Hepatocyte (in vitro differentiated cells): ENCODE data around the gene NR1I2. TPM values are rescaled to one million over a fixed set of nuclear protein-coding genes. Genes with fewer than 3 reads are reported as not detected.

ENCODE experiments used
- DNase-seq: peaks from one replicate; pipeline ENCODE4 v3.0.0-alpha.2; 2016; ENCODE audit warnings: low spot score
- H2AFZ ChIP-seq: fragments of 200-600 bp; sonication (generic); 2 replicates; pipeline ENCODE4 v1.6.0; 2016; ENCODE audit warnings: antibody characterized with exemption, mild to moderate bottlenecking
- H3K27ac ChIP-seq: fragments of 200-600 bp; sonication (generic); 2 replicates; pipeline ENCODE4 v1.5.1; 2016; ENCODE audit warnings: mild to moderate bottlenecking
- H3K27me3 ChIP-seq: fragments of 200-600 bp; sonication (generic); 2 replicates; pipeline ENCODE4 v1.6.1; 2016
- H3K36me3 ChIP-seq: fragments of 200-600 bp; sonication (generic); replicated peaks from 2 replicates; pipeline ENCODE4 v1.5.1; 2016; ENCODE audit warnings: low read depth; ENCODE audit not compliant: insufficient read depth
- H3K4me1 ChIP-seq: fragments of 200-600 bp; sonication (generic); 2 replicates; pipeline ENCODE4 v1.5.1; 2016; ENCODE audit warnings: mild to moderate bottlenecking, moderate library complexity; ENCODE audit not compliant: insufficient read depth
- H3K4me2 ChIP-seq: fragments of 200-600 bp; sonication (generic); 2 replicates; pipeline ENCODE4 v1.6.0; 2016
- H3K4me3 ChIP-seq: fragments of 200-600 bp; sonication (generic); 2 replicates; pipeline ENCODE4 v1.5.1; 2016; ENCODE audit warnings: mild to moderate bottlenecking
- H3K79me2 ChIP-seq: fragments of 200-600 bp; sonication (generic); 2 replicates; pipeline ENCODE4 v1.6.0; 2017; ENCODE audit warnings: mild to moderate bottlenecking
- H3K9me2 ChIP-seq: fragments of 200-600 bp; sonication (generic); replicated peaks from 2 replicates; pipeline ENCODE4 v1.6.0; 2017; ENCODE audit warnings: mild to moderate bottlenecking; ENCODE audit not compliant: insufficient read depth
- H3K9me3 ChIP-seq: fragments of 200-600 bp; sonication (generic); 2 replicates; pipeline ENCODE4 v1.5.1; 2016; ENCODE audit warnings: low read depth, mild to moderate bottlenecking
- H4K20me1 ChIP-seq: fragments of 200-600 bp; sonication (generic); 2 replicates; pipeline ENCODE4 v1.6.0; 2016; ENCODE audit warnings: mild to moderate bottlenecking; ENCODE audit not compliant: insufficient read depth, poor library complexity, severe bottlenecking
- EZH2 ChIP-seq: fragments of 200-600 bp; sonication (generic); IDR thresholded peaks from 2 replicates; pipeline ENCODE4 v1.6.1; 2016; ENCODE audit warnings: antibody characterized with exemption, mild to moderate bottlenecking, borderline replicate concordance
- EZH2phosphoT487 ChIP-seq: fragments of 200-600 bp; sonication (generic); IDR thresholded peaks from one replicate; pipeline ENCODE4 v1.6.1; 2018; ENCODE audit warnings: antibody characterized with exemption, mild to moderate bottlenecking, low read depth, moderate library complexity; ENCODE audit not compliant: unreplicated experiment, severe bottlenecking
- WGBS: methylation state at CpG from one replicate; pipeline ENCODE4 v1.1.6; 2016; ENCODE audit warnings: low lambda C conversion rate; ENCODE audit errors: missing lambda C conversion rate; 5-methylcytosine and 5-hydroxymethylcytosine counted together
- polyA plus RNA-seq: library from polyadenylated mRNA; unstranded; fragments of >200 nt; fragmentation: Nextera tagmentation; extraction: Ambion mirVana; gene quantifications from 2 replicates; pipeline ENCODE4 v1.2.1, GENCODE V29; 2016
- total RNA-seq: library from RNA; depleted of rRNA; stranded (reverse); fragments of >200 nt; gene quantifications from 2 replicates; pipeline ENCODE4 v1.2.3, GENCODE V29; 2014
- TF ChIP-seq, protein P1 (sequence below): fragments of 200-600 bp; sonication (generic); IDR thresholded peaks from 2 replicates; pipeline ENCODE4 v1.5.1; 2016; ENCODE audit warnings: antibody characterized with exemption, mild to moderate bottlenecking; ENCODE audit not compliant: poor library complexity

Gene NR1I2
- total and polyA plus RNA-seq, 2 experiments from 2014 or later = 5.0 to 7.0 TPM

DNA sequence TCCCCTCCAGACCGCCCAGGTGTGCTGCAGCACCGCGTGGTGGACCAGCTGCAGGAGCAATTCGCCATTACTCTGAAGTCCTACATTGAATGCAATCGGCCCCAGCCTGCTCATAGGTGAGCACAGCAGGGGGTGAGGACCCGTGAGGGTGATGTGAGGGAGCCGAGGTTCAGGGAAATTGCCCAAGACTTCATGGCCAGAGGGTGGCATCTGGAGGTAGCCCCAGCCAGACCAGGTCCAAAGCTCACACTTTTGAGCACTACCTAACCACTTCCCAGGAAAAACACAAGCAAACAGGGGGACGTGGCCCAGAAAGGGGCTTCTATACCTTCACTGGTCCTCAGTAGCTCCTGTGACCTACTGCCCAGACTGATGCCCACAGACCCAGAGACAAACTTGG is 33.8 kb downstream of the NR1I2 start:
- TF ChIP-seq, protein P1, sequence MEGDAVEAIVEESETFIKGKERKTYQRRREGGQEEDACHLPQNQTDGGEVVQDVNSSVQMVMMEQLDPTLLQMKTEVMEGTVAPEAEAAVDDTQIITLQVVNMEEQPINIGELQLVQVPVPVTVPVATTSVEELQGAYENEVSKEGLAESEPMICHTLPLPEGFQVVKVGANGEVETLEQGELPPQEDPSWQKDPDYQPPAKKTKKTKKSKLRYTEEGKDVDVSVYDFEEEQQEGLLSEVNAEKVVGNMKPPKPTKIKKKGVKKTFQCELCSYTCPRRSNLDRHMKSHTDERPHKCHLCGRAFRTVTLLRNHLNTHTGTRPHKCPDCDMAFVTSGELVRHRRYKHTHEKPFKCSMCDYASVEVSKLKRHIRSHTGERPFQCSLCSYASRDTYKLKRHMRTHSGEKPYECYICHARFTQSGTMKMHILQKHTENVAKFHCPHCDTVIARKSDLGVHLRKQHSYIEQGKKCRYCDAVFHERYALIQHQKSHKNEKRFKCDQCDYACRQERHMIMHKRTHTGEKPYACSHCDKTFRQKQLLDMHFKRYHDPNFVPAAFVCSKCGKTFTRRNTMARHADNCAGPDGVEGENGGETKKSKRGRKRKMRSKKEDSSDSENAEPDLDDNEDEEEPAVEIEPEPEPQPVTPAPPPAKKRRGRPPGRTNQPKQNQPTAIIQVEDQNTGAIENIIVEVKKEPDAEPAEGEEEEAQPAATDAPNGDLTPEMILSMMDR = no peak
- TF ChIP-seq EZH2phosphoT487 (no peak), EZH2 (no peak)
- H3K4me2 ChIP-seq = no peak overlapping the region
- no peaks in the 10 kb centered on the region for H3K9me2 ChIP-seq
- H3K36me3 ChIP-seq = no peaks in the 10 kb centered on the region
- H3K9me3 ChIP-seq = no peaks in the 10 kb centered on the region
- no peaks in the 10 kb centered on the region for H4K20me1 ChIP-seq
- 95% methylated on average over 8 of the region's 8 CpGs for WGBS
- H3K79me2 ChIP-seq = no peaks in the 10 kb centered on the region
- no peak for DNase-seq
- H3K27me3 ChIP-seq = no peaks in the 10 kb centered on the region
- no peaks in the 10 kb centered on the region for H3K4me1 ChIP-seq
- no peak overlapping the region for H2AFZ ChIP-seq
- no peak overlapping the region for H3K27ac ChIP-seq
- H3K4me3 ChIP-seq = no peak overlapping the region

DNA sequence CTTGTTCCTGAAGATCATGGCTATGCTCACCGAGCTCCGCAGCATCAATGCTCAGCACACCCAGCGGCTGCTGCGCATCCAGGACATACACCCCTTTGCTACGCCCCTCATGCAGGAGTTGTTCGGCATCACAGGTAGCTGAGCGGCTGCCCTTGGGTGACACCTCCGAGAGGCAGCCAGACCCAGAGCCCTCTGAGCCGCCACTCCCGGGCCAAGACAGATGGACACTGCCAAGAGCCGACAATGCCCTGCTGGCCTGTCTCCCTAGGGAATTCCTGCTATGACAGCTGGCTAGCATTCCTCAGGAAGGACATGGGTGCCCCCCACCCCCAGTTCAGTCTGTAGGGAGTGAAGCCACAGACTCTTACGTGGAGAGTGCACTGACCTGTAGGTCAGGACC is 35.2 kb downstream of the NR1I2 start:
- no peak for DNase-seq
- WGBS = 93% methylated on average over 12 of the region's 12 CpGs
- TF ChIP-seq EZH2phosphoT487 (no peak), EZH2 (no peak)
- TF ChIP-seq, protein P1 = no peak
- Histone ChIP-seq H3K4me2 (no peak overlapping the region), H3K9me2 (no peaks in the 10 kb centered on the region), H3K27me3 (no peaks in the 10 kb centered on the region), H3K4me1 (no peaks in the 10 kb centered on the region), H3K36me3 (no peaks in the 10 kb centered on the region), H3K27ac (no peak overlapping the region), H4K20me1 (no peaks in the 10 kb centered on the region), H3K9me3 (no peaks in the 10 kb centered on the region), H2AFZ (no peak overlapping the region), H3K4me3 (no peak overlapping the region), H3K79me2 (no peaks in the 10 kb centered on the region)

DNA sequence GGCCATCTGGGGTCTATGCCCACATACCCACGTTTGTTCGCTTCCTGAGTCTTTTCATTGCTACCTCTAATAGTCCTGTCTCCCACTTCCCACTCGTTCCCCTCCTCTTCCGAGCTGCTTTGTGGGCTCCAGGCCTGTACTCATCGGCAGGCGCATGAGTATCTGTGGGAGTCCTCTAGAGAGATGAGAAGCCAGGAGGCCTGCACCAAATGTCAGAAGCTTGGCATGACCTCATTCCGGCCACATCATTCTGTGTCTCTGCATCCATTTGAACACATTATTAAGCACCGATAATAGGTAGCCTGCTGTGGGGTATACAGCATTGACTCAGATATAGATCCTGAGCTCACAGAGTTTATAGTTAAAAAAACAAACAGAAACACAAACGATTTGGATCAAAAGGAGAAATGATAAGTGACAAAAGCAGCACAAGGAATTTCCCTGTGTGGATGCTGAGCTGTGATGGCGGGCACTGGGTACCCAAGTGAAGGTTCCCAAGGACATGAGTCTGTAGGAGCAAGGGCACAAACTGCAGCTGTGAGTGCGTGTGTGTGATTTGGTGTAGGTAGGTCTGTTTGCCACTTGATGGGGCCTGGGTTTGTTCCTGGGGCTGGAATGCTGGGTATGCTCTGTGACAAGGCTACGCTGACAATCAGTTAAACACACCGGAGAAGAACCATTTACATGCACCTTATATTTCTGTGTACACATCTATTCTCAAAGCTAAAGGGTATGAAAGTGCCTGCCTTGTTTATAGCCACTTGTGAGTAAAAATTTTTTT is 35.9 kb downstream of the NR1I2 start:
- no peak for TF ChIP-seq EZH2phosphoT487
- TF ChIP-seq, protein P1 = no peak
- no peak for TF ChIP-seq EZH2
- Histone ChIP-seq H2AFZ (no peak overlapping the region), H3K79me2 (no peaks in the 10 kb centered on the region), H3K9me3 (no peaks in the 10 kb centered on the region), H3K4me3 (no peak overlapping the region), H3K4me2 (no peak overlapping the region), H3K9me2 (no peaks in the 10 kb centered on the region), H3K4me1 (no peaks in the 10 kb centered on the region), H3K27ac (no peak overlapping the region), H3K36me3 (no peaks in the 10 kb centered on the region), H4K20me1 (no peaks in the 10 kb centered on the region), H3K27me3 (no peaks in the 10 kb centered on the region)
- 72% methylated on average over 13 of the region's 13 CpGs for WGBS
- DNase-seq = no peak
